PC-9 (cell line): ENCODE data around the gene KCTD2. TPM values are rescaled to one million over a fixed set of nuclear protein-coding genes. Genes with fewer than 3 reads are reported as not detected.
A peak's percentile ranks its signal among the peaks of the same experiment; 100 is the strongest.
"Not testable (repeated sequence)": the region's sequence is repeated elsewhere in the genome, so short reads cannot be mapped to it uniquely, and the experiment has no call there.

Experiments
- BruUV-seq: library from RNA; stranded (reverse); fragments of 400-500 nt; replicated peaks from 2 replicates; lab custom pipeline; 2021; lab: Mats Ljungman, UMichigan
- CTCF ChIA-PET: fragments of 300-600 bp; sonication (Branson Sonifier 250); formaldehyde crosslinking; loops from one replicate; lab custom pipeline; 2022; ENCODE audit warnings: antibody characterized with exemption; lab: Charles Lee
- POLR2A ChIA-PET: fragments of 300-600 bp; sonication (Branson Sonifier 250); formaldehyde crosslinking; loops from one replicate; lab custom pipeline; 2022; ENCODE audit warnings: antibody characterized with exemption; ENCODE audit not compliant: unreplicated experiment; lab: Charles Lee
- DNase-seq, 2 experiments: peaks; one replicate each; pipeline versions ENCODE4 v3.0.0 to v3.0.0-alpha.2; 2015 to 2022; ENCODE audit warnings: mixed read lengths in 1 of 2
- H2AFZ ChIP-seq: fragments of 200-600 bp; sonication (generic); 2 replicates; pipeline ENCODE4 v1.8.1; 2017; ENCODE audit warnings: antibody characterized with exemption
- H3F3A ChIP-seq: fragments of 200-600 bp; sonication (generic); 2 replicates; pipeline ENCODE4 v1.8.1; 2017; ENCODE audit warnings: antibody characterized with exemption, mild to moderate bottlenecking, low read depth; ENCODE audit not compliant: insufficient read depth
- H3K27ac ChIP-seq: fragments of 200-600 bp; sonication (generic); 2 replicates; pipeline ENCODE4 v1.6.1; 2016; ENCODE audit warnings: mixed run types
- H3K27me3 ChIP-seq: fragments of 200-600 bp; sonication (generic); 2 replicates; pipeline ENCODE4 v1.6.1; 2016; ENCODE audit warnings: low read depth, mixed run types; ENCODE audit not compliant: insufficient read depth
- H3K36me3 ChIP-seq: fragments of 200-600 bp; sonication (generic); 2 replicates; pipeline ENCODE4 v1.6.1; 2016; ENCODE audit warnings: low read depth, mixed run types
- H3K4me1 ChIP-seq: fragments of 200-600 bp; sonication (generic); replicated peaks from 2 replicates; pipeline ENCODE4 v1.6.1; 2016; ENCODE audit warnings: mixed run types; ENCODE audit not compliant: insufficient read depth
- H3K4me2 ChIP-seq: fragments of 200-600 bp; sonication (generic); 2 replicates; pipeline ENCODE4 v1.6.1; 2017; ENCODE audit warnings: mixed run types
- H3K4me3 ChIP-seq: fragments of 200-600 bp; sonication (generic); 2 replicates; pipeline ENCODE4 v1.6.1; 2016; ENCODE audit warnings: mixed run types
- H3K79me2 ChIP-seq: fragments of 200-600 bp; sonication (generic); 2 replicates; pipeline ENCODE4 v1.6.1; 2017; ENCODE audit warnings: low read depth, mixed run types
- H3K9me2 ChIP-seq: fragments of 200-600 bp; sonication (generic); 2 replicates; pipeline ENCODE4 v1.8.1; 2017; ENCODE audit warnings: mild to moderate bottlenecking; ENCODE audit not compliant: insufficient read depth
- H3K9me3 ChIP-seq: fragments of 200-600 bp; sonication (generic); 2 replicates; pipeline ENCODE4 v1.8.1; 2016; ENCODE audit warnings: low read depth; ENCODE audit not compliant: insufficient read depth
- H4K20me1 ChIP-seq: fragments of 200-600 bp; sonication (generic); 2 replicates; pipeline ENCODE4 v1.8.1; 2017; ENCODE audit not compliant: insufficient read depth
- CTCF ChIP-seq: fragments of 200-600 bp; sonication (generic); conservative IDR thresholded peaks from 2 replicates; pipeline ENCODE4 v1.6.1; 2017; ENCODE audit warnings: mixed run types, antibody characterized with exemption, mild to moderate bottlenecking, moderate library complexity
- EZH2 ChIP-seq: fragments of 200-600 bp; sonication (generic); IDR thresholded peaks from 2 replicates; pipeline ENCODE4 v1.8.0; 2017; ENCODE audit warnings: antibody characterized with exemption, low read depth
- intact Hi-C: fragments of 100-400 bp; cut with micrococcal nuclease; formaldehyde crosslinking; loops from one replicate; pipeline ENCODE4 v1.10.0; 2022; ENCODE audit not compliant: unreplicated experiment
- total RNA-seq: library from RNA; stranded (reverse); gene quantifications from 2 replicates; pipeline ENCODE4 v1.2.3, GENCODE V29; 2021

Gene KCTD2
- total RNA-seq, 1 experiment from 2014 or later = 18.6 TPM

- Histone ChIP-seq H3K36me3 (peaks cover 11% of the 10 kb centered on the region), H3F3A (peaks cover 22% of the 10 kb centered on the region; the same call in 1 of the 2 replicates), H3K79me2 (peaks cover 43% of the 10 kb centered on the region), H3K4me3 (no peak overlapping the region), H4K20me1 (peaks cover 7% of the 10 kb centered on the region; the same call in 1 of the 2 replicates), H3K4me2 (no peak overlapping the region), H3K27me3 (no peaks in the 10 kb centered on the region), H2AFZ (no peak overlapping the region), H3K27ac (no peak overlapping the region), H3K9me3 (no peaks in the 10 kb centered on the region), H3K9me2 (no peaks in the 10 kb centered on the region), H3K4me1 (peaks cover 22% of the 10 kb centered on the region)
- no peak for TF ChIP-seq EZH2
- no peak for TF ChIP-seq CTCF
- POLR2A ChIA-PET = interaction anchor here (0.6 kb wide), 1 partner anchor 83 kb away, joined by 3 read pairs; no protein-coding TSS in a partner anchor
- no TSS peak for BruUV-seq
- DNase-seq = no peak
- CTCF ChIA-PET = no interaction called here
- intact Hi-C loops = loop anchor here (5.0 kb wide), 1 partner anchor 82 kb away; no protein-coding TSS in a partner anchor
Observed at GRCh38 chr17:75044716-75045115, 2.3 kb upstream of the KCTD2 start.

DNA sequence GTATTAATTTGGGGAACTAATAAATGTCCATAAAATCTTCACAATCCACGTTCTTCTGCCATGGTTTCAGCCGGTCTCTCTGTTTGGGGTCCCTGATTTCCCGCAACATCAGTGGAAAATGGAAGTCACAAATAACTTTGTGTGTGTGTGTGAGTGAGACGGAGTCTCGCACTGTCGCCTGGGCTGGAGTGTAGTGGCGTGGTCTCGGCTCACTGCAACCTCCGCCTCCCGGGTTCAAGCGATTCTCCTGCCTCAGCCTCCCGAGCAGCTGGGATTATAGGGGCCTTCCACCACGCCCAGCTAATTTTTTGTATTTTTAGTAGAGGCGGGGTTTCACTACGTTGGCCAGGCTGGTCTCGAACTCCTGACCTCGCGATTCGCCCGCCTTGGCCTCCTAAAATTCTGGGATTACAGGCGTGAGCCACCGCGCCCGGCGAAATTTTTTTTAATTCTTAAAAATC is 1.0 kb upstream of the KCTD2 start:
- POLR2A ChIA-PET = not testable (repeated sequence)
- BruUV-seq = TSS peak; percentile 58
- CTCF ChIA-PET = interaction anchor here (0.6 kb wide), 1 partner anchor 126 kb away, joined by 3 read pairs; no protein-coding TSS in a partner anchor

DNA sequence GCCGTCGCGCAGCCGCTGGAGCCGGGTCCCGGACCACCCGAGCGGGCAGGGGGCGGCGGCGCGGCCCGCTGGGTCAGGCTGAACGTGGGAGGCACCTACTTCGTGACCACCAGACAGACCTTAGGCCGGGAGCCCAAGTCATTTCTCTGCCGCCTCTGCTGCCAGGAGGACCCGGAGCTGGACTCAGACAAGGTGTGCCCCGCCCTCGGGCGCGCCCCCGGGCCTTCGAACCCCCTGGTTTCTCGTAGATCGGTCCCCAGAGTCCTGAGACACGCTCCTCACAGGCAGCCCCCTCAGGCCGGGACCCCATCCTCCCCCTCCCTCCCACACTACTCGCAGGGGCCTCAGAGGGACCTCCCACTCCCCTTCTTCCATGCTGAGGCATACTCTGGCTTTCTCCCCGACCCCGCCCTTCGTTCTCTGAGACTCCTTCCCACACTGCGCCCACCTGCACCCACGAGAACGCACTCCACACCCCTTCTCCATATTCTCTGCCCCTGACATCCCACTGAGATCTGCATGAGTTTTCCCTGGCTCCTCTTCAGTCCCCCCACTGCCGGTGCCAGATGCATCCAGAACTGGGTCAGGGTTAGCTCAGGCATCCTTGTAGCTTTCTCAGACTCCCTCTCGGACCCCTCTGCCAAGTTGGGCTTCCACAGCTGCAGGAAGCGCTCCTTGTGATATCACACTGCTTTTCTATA is 523 bp downstream of the KCTD2 start:
- Histone ChIP-seq H3K27me3 (no peaks in the 10 kb centered on the region), H3K4me1 (peaks cover 22% of the 10 kb centered on the region), H3K9me2 (no peaks in the 10 kb centered on the region), H3F3A (peaks cover 26% of the 10 kb centered on the region; the same call in 1 of the 2 replicates), H2AFZ (peak overlapping the region; percentile 88), H3K36me3 (peaks cover 5% of the 10 kb centered on the region; the same call in 1 of the 2 replicates), H3K79me2 (peaks cover 45% of the 10 kb centered on the region), H3K27ac (no peak overlapping the region), H3K4me3 (peak overlapping the region; percentile 84), H3K9me3 (no peaks in the 10 kb centered on the region), H3K4me2 (peak overlapping the region; percentile 94), H4K20me1 (peaks cover 7% of the 10 kb centered on the region; the same call in 1 of the 2 replicates)
- TF ChIP-seq CTCF (no peak), EZH2 (no peak)
- peak in 1 of 2 experiments; percentile 24 for DNase-seq
- ChIA-PET POLR2A (interaction anchor here (0.6 kb wide), 1 partner anchor 73 kb away, joined by 5 read pairs; no protein-coding TSS in a partner anchor), CTCF (interaction anchor here (0.6 to 0.7 kb wide), 2 partner anchors 67 to 126 kb away, joined by 3 to 6 read pairs; no protein-coding TSS in a partner anchor)
- intact Hi-C loops = loop anchor here (2.0 to 5.0 kb wide), 2 partner anchors 49 to 85 kb away; no protein-coding TSS in a partner anchor
- no TSS peak for BruUV-seq

More for the DNA sequence above, 1.0 kb upstream of the KCTD2 start:
- H3K9me3 ChIP-seq, H4K20me1 ChIP-seq, H3K36me3 ChIP-seq, DNase-seq, H3K27me3 ChIP-seq, H3K9me2 ChIP-seq: not testable (repeated sequence)
- Histone ChIP-seq H3K27ac (peak overlapping the region; percentile 60), H2AFZ (peak overlapping the region; percentile 90), H3K4me2 (peak overlapping the region; percentile 76), H3F3A (peaks cover 26% of the 10 kb centered on the region; the same call in 1 of the 2 replicates), H3K4me1 (peaks cover 22% of the 10 kb centered on the region), H3K4me3 (peak overlapping the region; percentile 84), H3K79me2 (peaks cover 45% of the 10 kb centered on the region)
- intact Hi-C loops = loop anchor here (2.0 to 5.0 kb wide), 2 partner anchors 51 to 84 kb away; no protein-coding TSS in a partner anchor
